ENCODE data around the gene NHSL2. TPM values are rescaled to one million over a fixed set of nuclear protein-coding genes. Genes with fewer than 3 reads are reported as not detected.

Gene NHSL2
- total RNA-seq, 4 donors from 2014 or later: 10.4 to 31.4 (median 17.7) TPM

DNA sequence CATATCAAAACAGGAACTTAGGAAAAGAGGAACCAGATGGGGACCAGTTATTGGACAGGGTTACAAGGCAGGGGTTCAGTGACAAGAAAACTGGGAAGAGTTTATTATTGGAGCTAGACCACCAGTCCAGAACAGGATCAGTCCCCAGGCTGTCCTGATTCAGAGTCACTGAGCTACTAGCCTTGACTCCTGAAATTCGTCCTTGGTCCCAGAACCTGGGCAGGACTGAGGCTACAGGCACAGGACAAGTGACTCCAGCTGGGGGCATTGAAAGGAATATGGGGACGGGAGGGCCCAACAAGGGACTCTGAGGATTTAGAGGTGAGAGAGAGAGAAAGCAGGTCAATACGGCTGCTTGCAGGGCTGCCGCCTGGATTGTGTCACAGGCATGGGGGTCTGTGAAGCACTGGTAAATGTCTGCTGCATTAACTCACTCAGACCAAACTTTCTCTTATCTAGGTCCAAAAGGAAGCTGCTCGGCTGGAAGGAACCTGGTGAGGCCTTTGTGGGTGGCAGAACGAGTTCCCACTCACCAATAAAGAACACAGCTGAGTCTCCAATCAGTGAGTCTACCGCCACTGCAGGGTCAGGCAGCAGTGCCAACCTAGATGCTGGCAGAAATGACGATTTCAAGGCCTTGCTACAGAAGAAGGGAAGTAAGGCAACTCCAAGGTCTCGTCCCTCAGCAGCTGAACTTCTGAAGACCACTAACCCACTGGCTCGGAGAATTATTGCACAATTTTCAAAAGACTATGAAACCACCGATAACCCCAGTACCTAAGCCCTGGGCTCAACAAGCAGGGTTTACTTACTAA is 232.4 kb downstream of the NHSL2 start:
- TF ChIP-seq POLR2AphosphoS5 (IDR thresholded peaks at IDR 0.05) (no peak), EP300 (IDR thresholded peaks at IDR 0.05) (no peak), POLR2A (IDR thresholded peaks at IDR 0.05; ENCODE audit: low read depth) (no peak)
- TF ChIP-seq, protein P1, sequence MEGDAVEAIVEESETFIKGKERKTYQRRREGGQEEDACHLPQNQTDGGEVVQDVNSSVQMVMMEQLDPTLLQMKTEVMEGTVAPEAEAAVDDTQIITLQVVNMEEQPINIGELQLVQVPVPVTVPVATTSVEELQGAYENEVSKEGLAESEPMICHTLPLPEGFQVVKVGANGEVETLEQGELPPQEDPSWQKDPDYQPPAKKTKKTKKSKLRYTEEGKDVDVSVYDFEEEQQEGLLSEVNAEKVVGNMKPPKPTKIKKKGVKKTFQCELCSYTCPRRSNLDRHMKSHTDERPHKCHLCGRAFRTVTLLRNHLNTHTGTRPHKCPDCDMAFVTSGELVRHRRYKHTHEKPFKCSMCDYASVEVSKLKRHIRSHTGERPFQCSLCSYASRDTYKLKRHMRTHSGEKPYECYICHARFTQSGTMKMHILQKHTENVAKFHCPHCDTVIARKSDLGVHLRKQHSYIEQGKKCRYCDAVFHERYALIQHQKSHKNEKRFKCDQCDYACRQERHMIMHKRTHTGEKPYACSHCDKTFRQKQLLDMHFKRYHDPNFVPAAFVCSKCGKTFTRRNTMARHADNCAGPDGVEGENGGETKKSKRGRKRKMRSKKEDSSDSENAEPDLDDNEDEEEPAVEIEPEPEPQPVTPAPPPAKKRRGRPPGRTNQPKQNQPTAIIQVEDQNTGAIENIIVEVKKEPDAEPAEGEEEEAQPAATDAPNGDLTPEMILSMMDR (IDR thresholded peaks at IDR 0.05): no peak
- H3K9me3 ChIP-seq: no peaks in the 10 kb centered on the region
- intact Hi-C loops (cut with DNase I): no loop called here
- no peaks in the 10 kb centered on the region for H3K4me1 ChIP-seq
- no peaks in the 10 kb centered on the region for H3K27me3 ChIP-seq
- DNase-seq (ENCODE audit: extremely low spot score): no peak
- H3K4me3 ChIP-seq: no peak overlapping the region
- H3K36me3 ChIP-seq: peaks cover 0 to 50% (median 22%) of the 10 kb centered on the region in 4 donors
- 64% methylated on average over 9 of the region's 11 CpGs for WGBS
- H3K27ac ChIP-seq (replicated peaks in 1 of 4): no peak overlapping the region

DNA sequence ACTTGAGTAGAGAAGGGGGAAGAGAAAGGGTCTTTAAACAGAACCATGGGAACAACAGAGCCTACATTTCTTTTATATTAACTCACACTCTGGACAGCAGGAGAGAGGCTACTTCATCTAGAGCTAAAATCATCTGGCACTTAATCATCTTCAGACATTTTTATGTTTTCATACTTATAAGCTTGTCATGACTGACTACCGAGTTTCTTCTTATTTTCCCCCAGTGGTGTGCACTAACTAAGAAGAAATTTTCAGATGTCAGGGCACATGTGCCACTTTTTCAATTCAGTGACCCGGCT is 232.9 kb downstream of the NHSL2 start:
- no peak overlapping the region for H3K27ac ChIP-seq (replicated peaks in 1 of 4)
- 63% methylated on average over 2 of the region's 2 CpGs for WGBS
- H3K4me3 ChIP-seq: no peak overlapping the region
- intact Hi-C loops (cut with DNase I): no loop called here
- peaks cover 0 to 45% (median 19%) of the 10 kb centered on the region in 4 donors for H3K36me3 ChIP-seq
- H3K9me3 ChIP-seq: no peaks in the 10 kb centered on the region
- TF ChIP-seq POLR2AphosphoS5 (IDR thresholded peaks at IDR 0.05) (no peak), POLR2A (IDR thresholded peaks at IDR 0.05; ENCODE audit: low read depth) (no peak), EP300 (IDR thresholded peaks at IDR 0.05) (no peak)
- TF ChIP-seq, protein P1 (IDR thresholded peaks at IDR 0.05): no peak
- H3K4me1 ChIP-seq: no peaks in the 10 kb centered on the region
- H3K27me3 ChIP-seq: no peaks in the 10 kb centered on the region
- no peak for DNase-seq (ENCODE audit: extremely low spot score)

DNA sequence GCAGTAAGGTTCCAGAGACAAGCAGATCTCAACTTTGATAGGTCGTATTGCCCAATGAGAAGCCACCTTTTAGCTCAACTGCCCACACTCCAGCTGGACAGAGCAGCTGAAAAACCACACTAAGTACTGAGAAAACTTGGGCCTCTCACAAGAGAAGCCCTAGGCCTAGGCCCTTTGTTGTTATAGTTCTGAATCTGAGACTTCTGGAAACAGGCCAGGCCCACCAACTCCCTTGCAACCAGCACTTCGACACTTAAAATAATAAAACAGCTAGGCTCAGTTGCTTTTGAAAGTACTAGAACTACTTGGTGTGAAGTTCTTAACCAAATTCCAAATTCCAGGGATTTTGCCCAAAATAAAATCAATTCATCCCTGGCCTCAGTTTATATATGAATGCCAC is 234.5 kb downstream of the NHSL2 start:
- WGBS: 38% methylated on average over 2 of the region's 2 CpGs
- TF ChIP-seq POLR2AphosphoS5 (IDR thresholded peaks at IDR 0.05) (no peak), POLR2A (IDR thresholded peaks at IDR 0.05; ENCODE audit: low read depth) (no peak), EP300 (IDR thresholded peaks at IDR 0.05) (no peak)
- TF ChIP-seq, protein P1 (IDR thresholded peaks at IDR 0.05): no peak
- Histone ChIP-seq H3K9me3 (no peaks in the 10 kb centered on the region), H3K36me3 (peaks cover 0 to 29% (median 5%) of the 10 kb centered on the region in 4 donors), H3K4me1 (no peaks in the 10 kb centered on the region), H3K4me3 (no peak overlapping the region), H3K27ac (replicated peaks in 1 of 4) (no peak overlapping the region), H3K27me3 (no peaks in the 10 kb centered on the region)
- intact Hi-C loops (cut with DNase I): no loop called here
- no peak for DNase-seq (ENCODE audit: extremely low spot score)

DNA sequence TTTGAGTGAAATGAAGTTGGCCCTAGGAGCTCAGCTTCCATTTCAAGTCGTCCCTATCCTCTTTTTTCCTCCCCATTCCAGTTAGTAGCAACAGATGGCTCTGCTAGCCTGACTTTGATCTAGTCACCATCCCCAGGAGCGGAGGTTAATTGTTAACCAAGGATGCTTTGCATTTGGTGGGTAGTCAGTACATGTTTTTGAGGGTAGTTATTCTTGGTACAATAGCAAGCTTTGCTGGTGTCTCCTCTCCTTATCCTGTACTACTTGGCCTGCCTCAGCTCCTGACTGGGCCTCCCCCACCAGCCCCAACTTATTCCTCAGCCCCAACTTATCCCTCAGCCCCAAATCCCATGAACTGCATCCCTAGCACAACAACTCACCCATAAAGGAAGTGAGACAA is 235.9 kb downstream of the NHSL2 start:
- DNase-seq (ENCODE audit: extremely low spot score): no peak
- Histone ChIP-seq H3K4me3 (no peak overlapping the region), H3K27me3 (no peaks in the 10 kb centered on the region), H3K36me3 (peaks cover 0 to 20% (median 2%) of the 10 kb centered on the region in 4 donors), H3K27ac (replicated peaks in 1 of 4) (no peak overlapping the region), H3K4me1 (no peaks in the 10 kb centered on the region), H3K9me3 (no peaks in the 10 kb centered on the region)
- intact Hi-C loops (cut with DNase I): no loop called here
- TF ChIP-seq, protein P1 (IDR thresholded peaks at IDR 0.05): no peak
- no peak for TF ChIP-seq EP300 (IDR thresholded peaks at IDR 0.05)
- TF ChIP-seq POLR2A (IDR thresholded peaks at IDR 0.05; ENCODE audit: low read depth): no peak
- no peak for TF ChIP-seq POLR2AphosphoS5 (IDR thresholded peaks at IDR 0.05)
- WGBS: 54% methylated on average over 2 of the region's 2 CpGs

GRCh38 chrX:72158773-72159172 is 248.1 kb downstream of the NHSL2 start:
- no peak overlapping the region for H3K4me3 ChIP-seq
- H3K36me3 ChIP-seq: no peaks in the 10 kb centered on the region
- H3K9me3 ChIP-seq: no peaks in the 10 kb centered on the region
- no peak for TF ChIP-seq POLR2A (IDR thresholded peaks at IDR 0.05; ENCODE audit: low read depth)
- TF ChIP-seq POLR2AphosphoS5 (IDR thresholded peaks at IDR 0.05): no peak
- no peak for TF ChIP-seq EP300 (IDR thresholded peaks at IDR 0.05)
- TF ChIP-seq, protein P1 (IDR thresholded peaks at IDR 0.05): no peak
- H3K27ac ChIP-seq (replicated peaks in 1 of 4): no peak overlapping the region
- no peaks in the 10 kb centered on the region for H3K4me1 ChIP-seq
- 97% methylated on average over 3 of the region's 3 CpGs for WGBS
- H3K27me3 ChIP-seq: no peaks in the 10 kb centered on the region
- DNase-seq (ENCODE audit: extremely low spot score): no peak
- intact Hi-C loops (cut with DNase I): no loop called here

Measured in esophagus muscularis mucosa (tissue), 4 donors.